DMS114 treated with DMSO at 0.1 percent for 48 hours (cell line): Measurements from ENCODE around the gene DMXL1.
"Not testable (repeated sequence)": the region's sequence is repeated elsewhere in the genome, so short reads cannot be mapped to it uniquely, and the experiment has no call there.

Source experiments
- DNase-seq: peaks from one replicate; lab custom pipeline; 2025; ENCODE audit not compliant: unreplicated experiment; lab: John Stamatoyannopoulos, UW

Gene DMXL1

GRCh38 chr5:119207105-119207504 is 136.2 kb downstream of the DMXL1 start:
- no peak for DNase-seq

- DNase-seq, result no peak
Measured at GRCh38 chr5:119212026-119212425, 141.1 kb downstream of the DMXL1 start.

- no peak for DNase-seq
Measured at GRCh38 chr5:119212676-119213075, 141.8 kb downstream of the DMXL1 start.

- DNase-seq, result no peak
Measured at GRCh38 chr5:119217183-119217582, 146.3 kb downstream of the DMXL1 start.

- no peak for DNase-seq
Measured at GRCh38 chr5:119218830-119219782, 148.2 kb downstream of the DMXL1 start.

- no peak for DNase-seq
Measured at GRCh38 chr5:119220576-119221197, 149.8 kb downstream of the DMXL1 start.

GRCh38 chr5:119221330-119221729 is 150.4 kb downstream of the DMXL1 start:
- DNase-seq, result no peak

- no peak for DNase-seq
Measured at GRCh38 chr5:119229950-119230349, 159.1 kb downstream of the DMXL1 start.

- no peak for DNase-seq
Measured at GRCh38 chr5:119238265-119239118, 167.6 kb downstream of the DMXL1 start.

GRCh38 chr5:119239119-119239417 is 168.2 kb downstream of the DMXL1 start:
- DNase-seq, result no peak

- DNase-seq, result not testable (repeated sequence)
Measured at GRCh38 chr5:119239826-119240225, 168.9 kb downstream of the DMXL1 start.

GRCh38 chr5:119243888-119244287 is 173.0 kb downstream of the DMXL1 start:
- DNase-seq, result no peak

- no peak for DNase-seq
Measured at GRCh38 chr5:119250946-119251901, 180.3 kb downstream of the DMXL1 start.

GRCh38 chr5:119255571-119256356 is 184.9 kb downstream of the DMXL1 start:
- no peak for DNase-seq

GRCh38 chr5:119257613-119258012 is 186.7 kb downstream of the DMXL1 start:
- no peak for DNase-seq

- DNase-seq, result no peak
Measured at GRCh38 chr5:119263639-119264038, 192.8 kb downstream of the DMXL1 start.

GRCh38 chr5:119264186-119264585 is 193.3 kb downstream of the DMXL1 start:
- no peak for DNase-seq

GRCh38 chr5:119267958-119268386 is 197.1 kb downstream of the DMXL1 start:
- DNase-seq, result peak; percentile 96

GRCh38 chr5:119268387-119269060 is 197.6 kb downstream of the DMXL1 start:
- peak; percentile 81 for DNase-seq
